ENCODE results near the gene TNFRSF18. TPM values are rescaled to one million over a fixed set of nuclear protein-coding genes. Genes with fewer than 3 reads are reported as not detected.

TNFRSF18 gene
- total and polyA plus RNA-seq, 4 donors, result 0.17 to 0.24 (median 0.19) TPM; not detected in 1

GRCh38 chr1:1245817-1246576 is 39.6 kb upstream of the TNFRSF18 start (continued):
- TF ChIP-seq, protein P1, sequence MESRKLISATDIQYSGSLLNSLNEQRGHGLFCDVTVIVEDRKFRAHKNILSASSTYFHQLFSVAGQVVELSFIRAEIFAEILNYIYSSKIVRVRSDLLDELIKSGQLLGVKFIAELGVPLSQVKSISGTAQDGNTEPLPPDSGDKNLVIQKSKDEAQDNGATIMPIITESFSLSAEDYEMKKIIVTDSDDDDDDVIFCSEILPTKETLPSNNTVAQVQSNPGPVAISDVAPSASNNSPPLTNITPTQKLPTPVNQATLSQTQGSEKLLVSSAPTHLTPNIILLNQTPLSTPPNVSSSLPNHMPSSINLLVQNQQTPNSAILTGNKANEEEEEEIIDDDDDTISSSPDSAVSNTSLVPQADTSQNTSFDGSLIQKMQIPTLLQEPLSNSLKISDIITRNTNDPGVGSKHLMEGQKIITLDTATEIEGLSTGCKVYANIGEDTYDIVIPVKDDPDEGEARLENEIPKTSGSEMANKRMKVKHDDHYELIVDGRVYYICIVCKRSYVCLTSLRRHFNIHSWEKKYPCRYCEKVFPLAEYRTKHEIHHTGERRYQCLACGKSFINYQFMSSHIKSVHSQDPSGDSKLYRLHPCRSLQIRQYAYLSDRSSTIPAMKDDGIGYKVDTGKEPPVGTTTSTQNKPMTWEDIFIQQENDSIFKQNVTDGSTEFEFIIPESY (IDR thresholded peaks at IDR 0.05), result no peak
- no peak for TF ChIP-seq EGR1 (IDR thresholded peaks at IDR 0.05; ENCODE audit: low read depth in 2 of 2)
- TF ChIP-seq GABPA (IDR thresholded peaks at IDR 0.05 in 1 of 2, conservative IDR thresholded peaks at IDR 0.05 in 1 of 2), result no peak
- no peak for TF ChIP-seq FOXA1 (IDR thresholded peaks at IDR 0.05)
- TF ChIP-seq FOXA2 (IDR thresholded peaks at IDR 0.05), result no peak
- TF ChIP-seq HNF4A (conservative IDR thresholded peaks at IDR 0.05), result no peak
- no peak for TF ChIP-seq NR2F2 (IDR thresholded peaks at IDR 0.05)
- TF ChIP-seq JUND (IDR thresholded peaks at IDR 0.05), result no peak
- TF ChIP-seq RAD21 (IDR thresholded peaks at IDR 0.05), result no peak
- no peak for TF ChIP-seq RXRA (IDR thresholded peaks at IDR 0.05)
- no peak for TF ChIP-seq MAX (IDR thresholded peaks at IDR 0.05)

GRCh38 chr1:1245178-1245816 is 38.9 kb upstream of the TNFRSF18 start:
- no peak overlapping the region for H3K27ac ChIP-seq (ENCODE audit: low read depth in 1 of 2, low read length in 2 of 2)
- H3K9ac ChIP-seq (ENCODE audit: low read depth in 1 of 2, low read length in 2 of 2), result no peak overlapping the region
- DNase-seq (ENCODE audit: low spot score), result no peak
- H3K4me3 ChIP-seq (ENCODE audit: low read depth in 1 of 3, low read length in 3 of 3), result no peak overlapping the region
- TF ChIP-seq REST (IDR thresholded peaks at IDR 0.05), result no peak
- no peak for TF ChIP-seq ATF3 (IDR thresholded peaks at IDR 0.05)
- no peak for TF ChIP-seq CTCF (IDR thresholded peaks at IDR 0.05; ENCODE audit: low read depth, low read length, missing input control)
- no peak for TF ChIP-seq NR2F2 (IDR thresholded peaks at IDR 0.05)
- TF ChIP-seq RAD21 (IDR thresholded peaks at IDR 0.05), result no peak
- no peak for TF ChIP-seq HNF4G (IDR thresholded peaks at IDR 0.05)
- TF ChIP-seq FOXA1 (IDR thresholded peaks at IDR 0.05), result no peak
- H3K4me1 ChIP-seq (ENCODE audit: control insufficient read depth in 4 of 4, insufficient read depth in 4 of 4, low read length in 3 of 4), result peaks cover 0 to 9% (median 3%) of the 10 kb centered on the region in 4 donors
- H3K9me3 ChIP-seq (ENCODE audit: control insufficient read depth in 4 of 4, low read length in 3 of 4), result no peaks in the 10 kb centered on the region
- WGBS, result 90% methylated on average over 23 of the region's 23 CpGs
- no peaks in the 10 kb centered on the region for H3K27me3 ChIP-seq (ENCODE audit: control insufficient read depth in 4 of 4, insufficient read depth in 4 of 4, low read length in 3 of 4)
- H3K36me3 ChIP-seq (ENCODE audit: control insufficient read depth in 4 of 4, insufficient read depth in 3 of 4, low read depth in 1 of 4, low read length in 3 of 4), result no peaks in the 10 kb centered on the region
